ENCODE data around the gene HECTD1. TPM values are rescaled to one million over a fixed set of nuclear protein-coding genes. Genes with fewer than 3 reads are reported as not detected.
"Not testable (repeated sequence)": the region's sequence is repeated elsewhere in the genome, so short reads cannot be mapped to it uniquely, and the experiment has no call there.

HECTD1 gene
- total RNA-seq, 1 experiment from 2014 or later, result 37.7 TPM

DNA sequence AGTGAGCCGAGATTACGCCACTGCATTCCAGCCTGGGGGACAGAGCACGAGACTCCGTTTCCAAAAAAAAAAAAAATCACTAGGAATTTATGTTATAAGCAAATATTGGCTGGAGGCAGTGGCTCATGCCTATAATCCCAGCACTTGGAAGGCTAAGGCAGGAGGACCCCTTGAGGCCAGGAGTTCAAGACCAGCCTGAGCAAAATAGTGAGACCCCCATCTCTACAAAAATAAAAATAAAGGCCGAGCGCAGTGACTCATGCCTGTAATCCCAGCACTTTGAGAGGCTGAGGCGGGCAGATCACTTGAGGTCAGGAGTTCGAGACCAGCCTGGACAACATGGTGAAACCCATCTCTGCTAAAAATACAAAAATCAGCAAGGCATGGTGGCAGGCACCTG lies 144.7 kb downstream of the HECTD1 start:
- not testable (repeated sequence) for H3K9me3 ChIP-seq, H3K36me3 ChIP-seq, H3K4me3 ChIP-seq, DNase-seq, H3K27me3 ChIP-seq

DNA sequence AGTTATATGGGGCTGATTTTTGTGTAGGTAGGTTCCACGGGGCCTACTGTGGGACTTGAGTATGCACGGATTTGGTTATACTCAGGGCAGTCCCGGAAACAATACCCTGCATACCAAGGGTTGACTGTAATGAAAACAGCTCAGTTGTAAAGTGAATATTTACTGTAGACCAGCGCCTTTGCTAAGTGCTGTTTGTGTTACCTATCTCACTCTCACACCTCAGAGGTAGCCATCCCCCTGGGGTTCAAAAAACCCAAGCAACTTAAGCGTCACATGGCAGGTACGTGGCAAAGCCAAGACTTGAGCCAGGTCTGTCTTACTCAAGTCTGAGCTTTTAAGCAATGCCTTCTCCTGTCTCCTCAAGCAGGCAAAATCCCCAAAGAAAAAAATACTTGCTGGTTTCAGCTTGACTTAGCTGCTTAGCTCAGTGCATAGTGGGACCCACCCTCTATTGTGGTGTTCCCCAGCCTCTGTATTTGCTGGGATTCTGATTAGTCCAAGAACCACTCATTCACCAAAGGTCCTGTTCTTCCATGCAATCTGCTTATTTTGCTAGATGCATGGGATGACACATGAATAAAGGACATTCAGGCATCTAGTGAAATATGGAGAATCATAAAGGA lies 147.2 kb downstream of the HECTD1 start:
- H3K27me3 ChIP-seq, result no peaks in the 10 kb centered on the region
- no peaks in the 10 kb centered on the region for H3K36me3 ChIP-seq
- H3K4me3 ChIP-seq, result no peak overlapping the region
- DNase-seq, result no peak
- no peaks in the 10 kb centered on the region for H3K9me3 ChIP-seq

DNA sequence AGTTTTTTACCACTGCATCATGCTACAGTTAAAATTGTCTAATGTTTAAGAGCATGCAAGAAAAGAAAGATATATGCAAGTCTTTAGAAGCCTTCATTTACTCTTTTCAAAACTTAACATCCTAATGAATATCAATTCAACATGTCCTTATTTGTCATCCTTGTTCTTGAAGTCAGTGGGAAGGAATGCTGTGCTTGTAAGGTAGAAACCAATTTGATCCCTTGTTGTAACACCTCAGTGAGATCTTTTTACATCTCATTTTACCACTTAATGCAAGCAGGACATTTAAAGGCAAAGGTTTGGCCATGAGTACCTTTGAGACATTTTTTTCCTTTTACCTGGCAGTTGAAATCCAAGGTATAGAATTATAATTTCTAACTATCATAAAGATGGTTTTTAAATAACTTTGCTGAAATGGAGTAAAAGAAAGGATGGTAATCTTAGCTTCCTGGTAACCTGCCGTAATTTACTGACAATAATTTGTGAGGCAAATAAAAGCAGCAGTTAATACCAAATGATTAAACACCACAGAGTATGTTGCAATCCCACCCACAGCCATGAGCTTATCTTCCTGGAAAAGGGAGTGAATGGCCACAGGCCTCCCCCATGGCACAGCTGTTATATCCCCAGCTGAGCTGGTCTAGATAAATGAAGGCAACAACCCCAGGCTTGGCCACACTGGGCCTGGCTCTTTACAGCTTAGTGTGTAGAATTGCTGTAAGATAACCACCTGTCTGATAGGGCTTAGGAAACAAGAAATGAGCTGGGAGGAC lies 148.3 kb downstream of the HECTD1 start:
- H3K27me3 ChIP-seq, result no peaks in the 10 kb centered on the region
- no peaks in the 10 kb centered on the region for H3K36me3 ChIP-seq
- peak; percentile 16 for DNase-seq
- H3K9me3 ChIP-seq, result no peaks in the 10 kb centered on the region
- H3K4me3 ChIP-seq, result no peak overlapping the region

DNA sequence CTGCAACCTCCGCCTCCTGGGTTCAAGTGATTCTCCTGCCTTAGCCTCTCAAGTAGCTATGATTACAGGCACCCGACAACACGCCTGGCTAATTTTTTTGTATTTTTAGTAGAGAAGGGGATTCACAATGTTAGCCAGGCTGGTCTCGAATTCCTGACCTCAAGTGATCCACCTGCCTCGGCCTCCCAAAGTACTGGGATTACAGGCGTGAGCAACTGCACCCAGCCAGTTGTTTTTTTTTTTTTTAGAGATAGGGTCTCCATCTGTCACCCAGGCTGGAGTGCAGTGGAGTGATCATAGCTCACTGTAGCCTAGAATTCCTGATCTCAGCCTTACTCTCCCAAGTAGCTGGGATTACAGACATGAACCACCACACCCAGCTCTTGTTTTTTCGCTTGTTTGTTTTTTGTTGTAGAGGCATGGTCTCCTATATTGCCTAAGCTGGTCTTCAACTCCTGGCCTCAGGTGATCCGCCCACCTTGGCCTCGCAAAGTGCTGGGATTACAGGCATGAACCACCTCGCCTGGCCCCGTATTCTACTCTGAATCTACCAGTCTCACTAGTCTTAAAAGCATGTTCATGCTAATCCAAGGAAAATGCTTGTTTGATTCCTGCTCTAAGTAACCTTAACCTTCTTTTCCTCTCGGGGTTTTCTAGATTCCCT lies 149.8 kb downstream of the HECTD1 start:
- Histone ChIP-seq H3K9me3 (no peaks in the 10 kb centered on the region), H3K36me3 (no peaks in the 10 kb centered on the region), H3K4me3 (no peak overlapping the region), H3K27me3 (no peaks in the 10 kb centered on the region)
- no peak for DNase-seq

DNA sequence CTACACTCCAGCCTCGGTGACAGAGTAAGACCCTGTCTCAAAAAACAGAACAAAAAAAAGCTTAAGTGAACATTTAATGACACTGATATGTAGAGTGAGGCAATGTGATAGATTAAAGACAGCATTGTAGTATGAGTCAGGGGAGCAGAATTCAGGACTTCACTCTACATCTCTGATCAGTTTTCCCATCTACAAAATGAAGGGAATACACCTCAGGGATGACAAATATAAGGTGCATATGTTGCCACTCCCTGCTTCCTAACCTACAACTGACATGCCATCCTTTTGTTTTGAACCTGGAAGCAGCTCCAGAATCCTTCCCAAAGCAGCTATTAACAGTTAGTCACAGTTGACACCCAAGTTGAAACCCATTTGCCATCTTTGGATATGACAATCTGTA lies 150.6 kb downstream of the HECTD1 start:
- H3K36me3 ChIP-seq, result no peaks in the 10 kb centered on the region
- no peak for DNase-seq
- no peaks in the 10 kb centered on the region for H3K27me3 ChIP-seq

DNA sequence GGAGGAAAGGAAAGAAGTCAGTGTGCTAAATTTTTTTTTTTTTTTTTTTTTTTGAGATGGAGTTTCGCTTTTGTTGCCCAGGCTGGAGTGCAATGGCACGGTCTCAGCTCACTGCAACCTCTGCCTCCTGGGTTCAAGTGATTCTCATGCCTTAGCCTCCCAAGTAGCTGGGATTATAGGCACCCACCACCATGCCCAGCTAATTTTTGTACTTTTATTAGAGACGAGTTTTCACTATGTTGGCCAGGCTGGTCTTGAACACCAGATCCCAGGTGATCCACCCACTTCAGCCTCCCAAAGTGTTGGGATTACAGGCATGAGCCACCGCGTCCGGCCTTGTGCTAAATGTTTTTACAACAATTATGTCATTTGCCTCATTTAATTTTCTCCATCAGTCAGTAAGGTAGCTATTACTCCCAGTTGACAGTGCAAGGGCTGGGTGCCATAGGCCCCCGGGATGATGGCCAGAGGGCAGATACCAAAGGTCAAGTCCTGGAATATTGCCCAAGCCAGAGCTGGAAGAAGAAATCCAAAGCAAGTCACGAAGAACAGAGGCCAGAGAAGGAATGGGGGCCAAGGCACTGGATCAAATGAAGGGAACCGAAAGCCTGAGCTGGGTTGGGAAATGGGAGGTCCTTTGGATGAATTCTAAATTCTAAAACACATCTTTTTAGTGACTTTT lies 154.5 kb downstream of the HECTD1 start:
- not testable (repeated sequence) for H3K9me3 ChIP-seq, H3K27me3 ChIP-seq, H3K36me3 ChIP-seq, H3K4me3 ChIP-seq
- peak; percentile 78 for DNase-seq

More for the DNA sequence above, 150.6 kb downstream of the HECTD1 start:
- Histone ChIP-seq H3K9me3 (no peaks in the 10 kb centered on the region), H3K4me3 (no peak overlapping the region)

DNA sequence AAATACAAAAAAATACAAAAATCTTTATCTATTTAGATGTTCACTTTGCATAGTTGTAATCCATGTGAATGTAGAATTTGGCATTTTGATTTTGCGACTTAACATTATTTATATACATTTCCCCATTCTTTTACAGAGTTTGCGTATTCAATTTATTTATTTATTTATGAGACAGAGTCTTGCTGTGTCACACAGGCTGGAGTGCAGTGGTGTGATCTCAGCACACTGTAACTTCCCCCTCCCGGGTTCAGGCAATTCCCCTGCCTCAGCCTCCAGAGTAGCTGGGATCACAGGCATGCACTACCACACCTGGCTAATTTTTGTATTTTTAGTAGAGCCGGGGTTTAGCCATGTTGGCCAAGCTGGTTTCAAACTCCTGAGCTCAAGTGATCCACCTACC lies 156.1 kb downstream of the HECTD1 start:
- peak; percentile 30 for DNase-seq
- Histone ChIP-seq H3K9me3 (no peaks in the 10 kb centered on the region), H3K27me3 (no peaks in the 10 kb centered on the region), H3K36me3 (no peaks in the 10 kb centered on the region), H3K4me3 (no peak overlapping the region)

DNA sequence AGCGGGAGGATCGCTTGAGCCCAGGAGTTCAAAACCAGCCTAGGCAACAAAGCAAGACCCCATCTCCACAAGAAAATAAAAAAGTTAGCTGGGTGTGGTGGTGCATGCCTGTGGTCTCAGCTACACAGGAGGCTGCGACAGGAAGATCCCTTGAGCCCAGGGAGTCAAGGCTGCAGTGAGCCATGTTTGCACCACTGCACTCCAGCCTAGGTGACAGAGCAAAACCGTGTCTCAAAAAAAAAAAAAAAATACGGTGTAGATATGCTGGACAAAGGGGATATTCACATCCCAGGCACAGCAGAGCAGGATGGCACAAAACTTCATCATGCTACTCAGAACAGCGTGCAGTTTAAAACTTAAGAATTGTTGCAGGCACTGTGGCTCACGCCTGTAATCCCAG lies 156.6 kb downstream of the HECTD1 start:
- Histone ChIP-seq H3K9me3 (no peaks in the 10 kb centered on the region), H3K36me3 (no peaks in the 10 kb centered on the region), H3K4me3 (no peak overlapping the region), H3K27me3 (no peaks in the 10 kb centered on the region)
- DNase-seq, result no peak

Other genes with a start within 250 kb of the HECTD1 start
- 1.9 and 11.8 TPM in 2 replicates for gene AP4S1, start 182.1 kb downstream of the HECTD1 start, total RNA-seq (2014; rRNA removed; shearing (Covaris generic); ENCODE audit: low replicate concordance)
- 17.7 and 20.4 TPM in 2 replicates for gene STRN3, start 181.4 kb downstream of the HECTD1 start, total RNA-seq (2014; rRNA removed; shearing (Covaris generic); ENCODE audit: low replicate concordance)
- 10.8 and 10.9 TPM in 2 replicates for gene HEATR5A, start 212.8 kb upstream of the HECTD1 start, total RNA-seq (2014; rRNA removed; shearing (Covaris generic); ENCODE audit: low replicate concordance)
- 15.5 and 28.0 TPM in 2 replicates for gene DTD2, start 249.7 kb upstream of the HECTD1 start, total RNA-seq (2014; rRNA removed; shearing (Covaris generic); ENCODE audit: low replicate concordance)

Measured in MG63 (cell line).